GM21381 (cell line): ENCODE data around the gene FSTL1.

ENCODE experiments used
- ATAC-seq: cut with Tn5 transposase; IDR thresholded peaks from one replicate; pipeline ENCODE4 v1.9.1; 2021; ENCODE audit warnings: mild to moderate bottlenecking, moderate library complexity; ENCODE audit not compliant: unreplicated experiment

The FSTL1 gene

DNA sequence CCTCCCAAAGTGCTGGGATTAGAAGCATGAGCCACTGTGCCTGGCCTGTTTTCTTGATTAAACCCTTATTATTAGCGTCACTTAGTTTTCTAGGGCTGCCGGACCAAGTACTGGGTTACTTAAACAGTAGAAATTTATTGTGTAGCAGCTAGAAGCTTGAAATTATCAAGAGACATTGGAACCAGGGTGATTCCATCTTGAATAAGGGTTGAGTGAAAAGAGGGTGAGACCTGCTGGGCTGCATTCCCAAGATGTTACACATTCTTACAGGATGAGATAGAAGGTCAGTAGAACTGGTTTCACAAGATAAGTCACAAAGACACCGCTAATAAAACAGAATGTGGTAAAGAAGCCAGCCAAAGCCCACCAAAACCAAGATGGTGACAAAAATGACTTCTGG, 18.6 kb upstream of the FSTL1 start:
- ATAC-seq: no peak

DNA sequence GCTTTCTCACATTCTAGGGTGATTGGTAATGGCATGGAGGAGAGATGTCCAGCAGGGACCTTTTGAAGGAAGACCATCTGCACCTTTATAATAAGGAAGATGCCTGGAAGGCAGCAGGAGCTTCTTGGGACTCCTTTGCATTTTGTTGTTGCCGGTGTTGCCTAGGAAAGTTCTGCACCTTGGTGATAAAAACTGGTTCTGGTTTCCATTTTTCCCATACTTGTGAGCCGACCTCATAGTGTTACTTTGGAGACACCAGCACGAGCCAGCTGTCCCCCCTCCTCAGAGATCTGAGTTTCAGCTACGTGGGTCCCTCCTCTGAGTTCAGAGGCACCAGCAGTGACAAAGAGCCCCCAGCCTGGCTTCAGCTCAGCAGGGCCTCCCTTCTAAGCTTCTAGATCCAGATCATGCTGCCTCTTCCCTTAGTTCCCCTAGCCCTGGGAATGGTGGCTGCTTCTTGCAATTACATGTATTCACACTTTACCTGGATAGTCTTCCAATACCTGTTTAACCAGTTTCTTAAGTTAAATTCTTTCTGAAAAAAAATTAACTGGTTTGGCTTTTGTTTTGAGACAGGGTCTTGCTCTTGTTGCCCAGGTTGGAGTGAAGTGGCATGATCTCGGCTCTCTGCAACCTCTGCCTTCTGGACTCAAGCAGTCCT, 18.0 kb upstream of the FSTL1 start:
- no peak for ATAC-seq

DNA sequence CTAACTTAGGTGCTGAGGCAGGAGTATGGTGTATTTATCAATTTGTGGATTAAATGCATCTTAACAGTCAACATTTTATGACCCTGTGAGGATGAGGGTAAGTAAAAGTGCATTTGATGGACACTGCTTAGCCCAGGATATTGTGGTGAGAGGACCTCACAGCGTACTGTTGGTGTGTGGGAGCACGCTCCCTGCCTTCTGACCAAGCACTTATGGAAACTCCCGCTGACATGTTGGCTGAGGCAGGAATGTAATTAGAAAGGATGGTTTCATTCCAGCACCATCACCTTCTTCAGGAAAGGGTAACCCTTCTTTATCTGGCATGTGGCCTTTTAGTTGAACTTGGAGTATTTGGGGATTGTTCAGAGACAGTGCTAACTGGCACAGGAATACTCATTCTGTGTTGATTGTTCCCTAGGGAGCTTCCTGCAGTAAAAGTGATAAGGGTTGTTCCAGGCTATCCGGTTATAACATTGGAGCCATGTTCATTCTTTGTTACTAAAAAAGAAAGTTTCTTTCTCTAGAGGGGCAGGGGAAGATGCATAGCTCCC, 11.7 kb upstream of the FSTL1 start:
- no peak for ATAC-seq

DNA sequence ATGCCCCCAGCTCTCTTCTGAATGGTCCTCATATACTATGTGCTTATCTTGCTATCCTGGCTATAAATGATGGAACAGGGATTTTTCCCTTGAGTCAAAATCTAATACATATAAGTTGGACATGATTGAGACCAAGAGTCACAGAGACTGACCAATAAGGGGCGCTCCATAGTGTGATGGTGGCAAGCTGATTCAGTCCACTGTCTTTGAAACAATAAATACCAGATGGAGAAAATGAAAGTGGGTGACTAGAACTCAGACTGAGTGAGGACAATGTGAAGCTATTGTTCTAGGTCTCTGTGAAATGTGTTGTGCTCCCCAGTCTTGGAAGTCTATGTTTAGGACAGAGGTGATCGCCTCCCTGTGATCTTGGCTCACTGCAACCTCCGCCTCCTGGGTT, 10.6 kb upstream of the FSTL1 start:
- no peak for ATAC-seq

GRCh38 chr3:120460862-120461261, 10.1 kb upstream of the FSTL1 start:
- ATAC-seq: no peak

DNA sequence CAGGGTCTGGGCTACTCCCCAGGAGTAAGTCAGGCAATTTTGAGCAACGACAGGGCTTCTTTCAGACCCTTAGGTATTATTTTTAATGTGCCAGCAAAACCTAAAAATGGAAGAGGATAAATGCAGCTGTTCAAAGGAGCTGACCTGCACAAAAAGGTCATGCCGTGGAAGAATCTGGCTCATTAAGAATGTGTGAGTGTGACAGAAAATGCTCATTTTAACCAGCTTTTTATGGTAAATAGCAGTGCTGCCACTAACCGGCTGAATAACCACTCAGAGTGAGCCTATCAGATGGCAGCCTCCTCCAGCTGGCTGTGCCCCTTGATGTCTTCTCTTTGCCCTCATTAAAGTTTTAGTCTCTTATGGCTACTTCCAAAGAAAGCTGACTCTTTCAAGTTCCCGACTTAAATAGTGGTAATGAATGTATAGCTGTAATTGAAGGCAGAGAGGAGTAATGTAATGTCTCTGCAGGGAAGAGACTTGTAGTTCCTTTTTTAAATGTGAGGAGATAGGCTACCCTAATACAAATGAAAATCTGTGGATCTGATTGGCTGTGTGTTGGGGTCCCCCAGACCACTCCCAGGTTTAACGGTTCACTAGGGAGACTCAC, 9.5 kb upstream of the FSTL1 start:
- ATAC-seq: no peak

DNA sequence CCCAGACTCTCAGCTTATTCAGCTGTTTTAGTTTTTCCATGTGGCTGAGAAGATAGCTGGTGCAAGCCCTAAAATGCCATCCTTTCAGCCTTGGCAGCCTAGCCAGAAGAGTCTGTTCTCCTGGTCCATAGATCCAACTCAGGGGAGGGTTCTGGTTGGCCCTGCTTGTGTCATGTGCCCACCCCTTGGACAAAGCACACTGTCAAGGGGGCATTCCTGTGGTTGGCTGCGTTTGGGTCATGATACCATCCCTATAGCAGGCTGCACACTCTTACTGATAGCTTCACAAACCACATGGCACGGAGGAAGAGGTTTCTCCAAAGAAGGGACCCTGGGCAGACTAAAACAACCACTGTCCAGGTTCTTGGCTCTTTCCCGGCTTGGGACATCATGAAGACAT, 8.4 kb upstream of the FSTL1 start:
- ATAC-seq: no peak

- ATAC-seq: no peak
Observed at GRCh38 chr3:120457827-120458226, 7.0 kb upstream of the FSTL1 start.

GRCh38 chr3:120454076-120454689, 3.4 kb upstream of the FSTL1 start:
- no peak for ATAC-seq

DNA sequence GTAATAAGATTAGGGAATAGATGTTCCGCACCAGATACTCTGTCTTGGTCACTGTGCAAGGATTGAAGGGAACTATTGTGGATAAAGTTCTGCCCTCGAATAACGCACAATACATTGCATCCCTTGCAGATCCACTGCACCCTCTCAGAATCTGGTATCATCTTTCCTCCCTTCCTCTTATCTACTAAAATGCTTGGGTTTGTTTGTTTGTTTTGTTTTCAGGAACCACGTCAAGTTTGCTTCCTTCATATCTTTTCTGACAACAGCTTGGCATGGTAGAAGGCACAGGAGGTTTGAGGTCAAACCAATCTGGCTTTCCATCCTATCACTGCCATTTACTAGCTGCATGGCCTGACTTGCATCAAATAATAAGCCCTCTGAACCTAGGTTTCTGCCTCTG, 2.0 kb upstream of the FSTL1 start:
- ATAC-seq: no peak

DNA sequence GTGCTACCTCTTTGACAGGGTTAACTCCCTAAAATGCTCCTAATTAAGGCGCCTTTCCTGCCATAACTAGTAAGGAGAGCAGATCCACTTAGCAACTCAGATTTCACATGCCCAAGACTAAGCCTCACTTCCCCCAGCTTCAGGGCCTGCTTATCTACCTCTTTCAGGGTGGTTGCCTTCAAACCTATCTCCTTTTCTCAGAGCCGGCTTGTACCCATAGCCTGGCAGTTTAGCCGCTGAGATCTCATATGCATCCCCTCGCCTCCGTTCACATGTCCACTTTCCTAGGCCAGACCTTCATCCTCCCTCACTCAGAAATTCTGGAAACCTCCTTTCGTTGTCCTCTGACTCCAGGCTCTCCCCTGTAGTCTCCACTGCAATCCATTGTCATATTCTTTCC, 1.0 kb upstream of the FSTL1 start:
- ATAC-seq: no peak

- ATAC-seq: no peak
Observed at GRCh38 chr3:120451272-120451761, 525 bp upstream of the FSTL1 start.

DNA sequence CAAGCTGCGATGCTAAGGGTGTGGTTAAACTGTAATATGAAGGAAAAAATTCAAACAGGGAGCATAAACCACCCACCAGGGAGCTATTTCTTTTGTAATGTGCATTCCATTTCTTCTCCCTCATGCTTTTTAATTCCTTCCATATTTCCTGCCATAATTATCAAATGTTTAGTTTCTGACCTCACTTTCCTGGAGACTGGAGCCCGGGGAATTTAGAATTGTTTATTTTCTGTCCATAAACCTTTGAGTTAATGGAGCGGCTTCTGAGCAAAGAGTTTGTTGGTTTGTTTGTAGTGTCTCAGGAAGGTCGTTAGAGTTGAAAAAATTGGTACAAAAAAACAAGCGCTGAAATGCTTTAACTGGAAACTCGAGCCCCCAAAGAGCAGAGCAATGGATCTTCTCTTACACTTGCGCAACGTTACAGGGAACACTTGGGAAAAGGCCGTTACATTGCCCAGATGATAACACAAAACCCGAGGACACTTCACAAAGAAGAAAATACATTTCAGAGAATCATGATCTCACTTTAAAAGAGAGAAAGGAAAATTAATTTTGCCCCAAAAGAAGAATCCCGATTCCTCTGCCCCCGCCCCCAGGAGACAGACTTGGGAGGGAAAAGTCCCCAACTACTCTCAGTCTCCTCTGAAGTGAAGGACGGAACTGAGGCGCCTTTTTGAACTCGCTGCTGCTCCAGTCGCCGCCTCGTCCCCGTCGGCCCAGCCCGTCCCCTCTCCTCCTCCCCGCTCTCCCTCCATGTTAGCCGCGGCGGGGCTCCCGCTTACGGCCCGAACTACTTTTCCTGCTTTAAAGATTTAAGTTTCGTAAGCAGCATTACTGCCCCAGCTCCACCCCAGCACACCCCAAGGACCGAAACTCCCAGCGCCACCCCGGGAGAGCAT, 842 bp downstream of the FSTL1 start:
- ATAC-seq: no peak

DNA sequence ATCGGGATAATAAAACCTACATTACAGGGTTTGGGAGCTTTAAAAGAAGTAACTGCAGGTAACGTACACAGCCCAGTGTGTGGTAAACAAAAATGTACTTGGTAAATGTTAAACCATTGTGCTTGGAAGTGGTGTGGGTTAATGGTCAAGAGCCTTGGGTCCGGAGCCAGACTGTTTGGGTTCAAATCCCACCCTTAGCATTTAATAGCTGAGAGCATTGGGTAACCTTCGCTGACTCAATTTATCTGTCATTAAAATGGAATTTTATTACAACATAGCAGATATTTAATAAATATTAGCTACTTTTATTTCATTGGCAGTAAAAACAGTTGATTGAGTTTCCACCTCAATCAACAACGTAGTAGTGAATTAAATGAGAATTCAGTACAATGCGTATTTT, 1.5 kb downstream of the FSTL1 start:
- ATAC-seq: no peak

- ATAC-seq: no peak
Observed at GRCh38 chr3:120448756-120449155, 2.0 kb downstream of the FSTL1 start.

DNA sequence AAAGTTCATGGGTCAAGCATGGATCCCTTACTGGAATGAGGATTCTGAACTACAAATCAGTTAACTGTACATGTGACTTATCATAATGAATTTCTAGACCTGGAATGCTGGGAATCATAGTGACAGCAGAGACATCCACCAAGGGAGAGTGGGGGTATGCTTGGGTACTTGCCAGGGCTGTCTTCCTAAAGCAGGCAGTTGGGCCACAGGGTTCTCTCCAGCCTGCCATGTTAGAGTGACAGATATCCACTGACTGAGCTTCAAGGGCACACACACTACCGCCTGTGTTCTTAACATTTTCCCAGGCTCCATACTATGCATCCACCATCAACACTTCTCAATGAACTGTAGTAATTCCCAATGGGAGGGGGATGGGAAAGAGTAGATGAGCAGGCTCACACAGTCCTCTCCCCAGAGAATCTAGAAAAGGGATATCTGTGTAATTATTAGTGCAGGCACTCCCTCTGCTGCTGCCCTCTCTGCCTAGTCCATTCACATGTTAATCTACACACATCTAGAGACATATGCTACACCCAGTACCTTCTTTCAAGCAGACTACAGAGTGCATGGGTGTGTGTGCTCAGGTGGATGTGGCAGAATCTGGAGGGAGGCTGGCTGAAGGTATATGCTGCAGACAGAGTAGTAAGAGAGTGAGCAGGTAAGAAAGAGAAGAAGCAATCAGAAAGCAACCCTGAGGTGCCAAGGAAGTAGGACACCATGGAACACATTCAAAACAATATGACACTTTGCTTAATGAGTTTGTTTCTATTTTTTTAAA, 3.7 kb downstream of the FSTL1 start:
- no peak for ATAC-seq

GRCh38 chr3:120445654-120446053, 5.1 kb downstream of the FSTL1 start:
- no peak for ATAC-seq

DNA sequence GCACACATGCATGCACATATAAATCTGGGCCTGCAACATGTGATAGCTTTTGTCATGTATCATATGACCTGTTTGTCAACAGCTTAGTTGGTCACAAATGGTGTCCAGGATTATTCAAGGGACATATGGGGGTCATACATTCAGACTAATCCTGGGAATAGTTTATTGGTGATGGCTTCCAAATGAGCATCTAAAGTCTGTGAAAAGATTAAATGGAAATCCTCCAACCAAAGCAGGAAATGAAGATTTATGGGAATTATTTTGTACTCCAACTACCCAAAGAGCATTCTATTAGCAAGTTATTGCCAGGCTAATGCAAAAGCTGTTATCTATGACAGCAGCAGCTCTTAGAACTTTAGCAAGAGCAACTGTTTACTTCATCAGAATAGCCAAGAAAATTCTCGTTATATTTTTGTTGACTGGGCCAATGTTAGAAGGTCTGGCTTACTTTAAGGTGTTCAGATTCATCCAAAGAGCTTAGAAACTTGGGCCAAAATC, 7.1 kb downstream of the FSTL1 start:
- ATAC-seq: no peak

- no peak for ATAC-seq
Observed at GRCh38 chr3:120442975-120443517, 7.7 kb downstream of the FSTL1 start.

GRCh38 chr3:120441776-120442175, 9.0 kb downstream of the FSTL1 start:
- ATAC-seq: no peak
